Prostate gland (tissue), 2 donors: ENCODE results near the gene ADPRHL1.

Source experiments
- POLR2A ChIP-seq: fragments of 450-650 bp; IDR thresholded peaks from one replicate; pipeline ENCODE4 v1.6.1; 2016; ENCODE audit warnings: antibody characterized with exemption, mild to moderate bottlenecking
- TF ChIP-seq, protein P1 (sequence below), 4 experiments: fragments of 200-600 bp in 2 of 4; fragments of 450-650 bp in 2 of 4; sonication (generic) in 2 of 4; IDR thresholded peaks; 1 replicate in 3 of 4; 2 replicates in 1 of 4; pipeline ENCODE4 v1.5.1; 2016 to 2019; ENCODE audit warnings: antibody characterized with exemption in 4 of 4, mild to moderate bottlenecking in 2 of 4, moderate library complexity in 2 of 4

- TF ChIP-seq, protein P1, sequence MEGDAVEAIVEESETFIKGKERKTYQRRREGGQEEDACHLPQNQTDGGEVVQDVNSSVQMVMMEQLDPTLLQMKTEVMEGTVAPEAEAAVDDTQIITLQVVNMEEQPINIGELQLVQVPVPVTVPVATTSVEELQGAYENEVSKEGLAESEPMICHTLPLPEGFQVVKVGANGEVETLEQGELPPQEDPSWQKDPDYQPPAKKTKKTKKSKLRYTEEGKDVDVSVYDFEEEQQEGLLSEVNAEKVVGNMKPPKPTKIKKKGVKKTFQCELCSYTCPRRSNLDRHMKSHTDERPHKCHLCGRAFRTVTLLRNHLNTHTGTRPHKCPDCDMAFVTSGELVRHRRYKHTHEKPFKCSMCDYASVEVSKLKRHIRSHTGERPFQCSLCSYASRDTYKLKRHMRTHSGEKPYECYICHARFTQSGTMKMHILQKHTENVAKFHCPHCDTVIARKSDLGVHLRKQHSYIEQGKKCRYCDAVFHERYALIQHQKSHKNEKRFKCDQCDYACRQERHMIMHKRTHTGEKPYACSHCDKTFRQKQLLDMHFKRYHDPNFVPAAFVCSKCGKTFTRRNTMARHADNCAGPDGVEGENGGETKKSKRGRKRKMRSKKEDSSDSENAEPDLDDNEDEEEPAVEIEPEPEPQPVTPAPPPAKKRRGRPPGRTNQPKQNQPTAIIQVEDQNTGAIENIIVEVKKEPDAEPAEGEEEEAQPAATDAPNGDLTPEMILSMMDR (IDR thresholded peaks at IDR 0.05): no peak
- no peak for TF ChIP-seq POLR2A
These were observed 22.6 kb upstream of the ADPRHL1 start for GRCh38 chr13:113475911-113476310.
